Measurements from ENCODE around the gene PHLDB2. TPM values are rescaled to one million over a fixed set of nuclear protein-coding genes. Genes with fewer than 3 reads are reported as not detected.

PHLDB2 gene
- total RNA-seq, 2 donors from 2014 or later, result 29.0 to 31.2 TPM

GRCh38 chr3:111871809-111872623, 13.0 kb downstream of the PHLDB2 start:
- ATAC-seq (no peak), DNase-seq (no peak)
- intact Hi-C loops (cut with DNase I), result no loop called here

- DNase-seq (no peak), ATAC-seq (peak in 1 of 2 donors; percentile 47)
- intact Hi-C loops (cut with DNase I), result no loop called here
Measured at GRCh38 chr3:111872979-111873378, 13.9 kb downstream of the PHLDB2 start.

- ATAC-seq (peak in 1 of 2 donors; percentile 56), DNase-seq (no peak)
- intact Hi-C loops (cut with DNase I), result no loop called here
Measured at GRCh38 chr3:111874177-111874820, 15.2 kb downstream of the PHLDB2 start.

GRCh38 chr3:111881480-111881879, 22.4 kb downstream of the PHLDB2 start:
- DNase-seq, result no peak
- intact Hi-C loops (cut with DNase I), result no loop called here
- no peak for ATAC-seq

- ATAC-seq, result no peak
- no peak for DNase-seq
- intact Hi-C loops (cut with DNase I), result no loop called here
Measured at GRCh38 chr3:111882194-111882593, 23.1 kb downstream of the PHLDB2 start.

GRCh38 chr3:111882799-111883198, 23.7 kb downstream of the PHLDB2 start:
- ATAC-seq (no peak), DNase-seq (no peak)
- intact Hi-C loops (cut with DNase I), result no loop called here

GRCh38 chr3:111884411-111885018, 25.4 kb downstream of the PHLDB2 start:
- intact Hi-C loops (cut with DNase I), result no loop called here
- ATAC-seq (peak; percentile 64 to 72), DNase-seq (no peak)

- intact Hi-C loops (cut with DNase I), result no loop called here
- ATAC-seq (no peak), DNase-seq (no peak)
Measured at GRCh38 chr3:111885578-111885977, 26.5 kb downstream of the PHLDB2 start.

GRCh38 chr3:111890051-111890580, 31.1 kb downstream of the PHLDB2 start:
- intact Hi-C loops (cut with DNase I), result no loop called here
- ATAC-seq, result no peak

GRCh38 chr3:111892070-111892469, 33.0 kb downstream of the PHLDB2 start:
- ATAC-seq (no peak), DNase-seq (no peak)
- intact Hi-C loops (cut with DNase I), result no loop called here

More at GRCh38 chr3:111890051-111890580, 31.1 kb downstream of the PHLDB2 start:
- no peak for DNase-seq

- ATAC-seq (no peak), DNase-seq (no peak)
- intact Hi-C loops (cut with DNase I), result no loop called here
Measured at GRCh38 chr3:111895071-111895470, 36.0 kb downstream of the PHLDB2 start.

- intact Hi-C loops (cut with DNase I), result no loop called here
- DNase-seq (no peak), ATAC-seq (no peak)
Measured at GRCh38 chr3:111899966-111900365, 40.9 kb downstream of the PHLDB2 start.

GRCh38 chr3:111901637-111902036, 42.6 kb downstream of the PHLDB2 start:
- ATAC-seq (no peak), DNase-seq (no peak)
- intact Hi-C loops (cut with DNase I), result no loop called here

- intact Hi-C loops (cut with DNase I), result no loop called here
- DNase-seq, result no peak
- no peak for ATAC-seq
Measured at GRCh38 chr3:111902534-111902933, 43.5 kb downstream of the PHLDB2 start.

- ATAC-seq (peak in 1 of 2 donors; percentile 43), DNase-seq (no peak)
- intact Hi-C loops (cut with DNase I), result no loop called here
Measured at GRCh38 chr3:111903067-111903511, 44.0 kb downstream of the PHLDB2 start.

- ATAC-seq (peak; percentile 64 to 91), DNase-seq (no peak)
- intact Hi-C loops (cut with DNase I), result no loop called here
Measured at GRCh38 chr3:111904376-111905241, 45.5 kb downstream of the PHLDB2 start.

- DNase-seq (no peak), ATAC-seq (no peak)
- intact Hi-C loops (cut with DNase I), result no loop called here
Measured at GRCh38 chr3:111906656-111907055, 47.6 kb downstream of the PHLDB2 start.

- ATAC-seq, result no peak
- intact Hi-C loops (cut with DNase I), result no loop called here
- no peak for DNase-seq
Measured at GRCh38 chr3:111907151-111907550, 48.1 kb downstream of the PHLDB2 start.

GRCh38 chr3:111910806-111911205, 51.7 kb downstream of the PHLDB2 start:
- DNase-seq (no peak), ATAC-seq (peak; percentile 81 to 82)
- intact Hi-C loops (cut with DNase I), result loop anchor here in 1 of 2 donors (5.0 to 10.0 kb wide), 2 partner anchors 49 to 54 kb away; no protein-coding TSS in a partner anchor
